Epithelial cell of esophagus (primary cell): ENCODE data around the gene TAS1R3.
A peak's percentile ranks its signal among the peaks of the same experiment; 100 is the strongest.

Experiments
- DNase-seq: peaks from one replicate; pipeline ENCODE4 v3.0.0; 2010; ENCODE audit warnings: low read depth
- H3K4me3 ChIP-seq: 2 replicates; pipeline ENCODE4 v1.5.1; 2011; ENCODE audit warnings: mild to moderate bottlenecking, low read length, control low read depth
- CTCF ChIP-seq: IDR thresholded peaks from 2 replicates; pipeline ENCODE4 v1.5.1; 2011; ENCODE audit warnings: low read depth, mild to moderate bottlenecking, low read length, control low read depth, inconsistent platforms; ENCODE audit not compliant: insufficient read depth; ENCODE audit errors: missing control alignments

Gene TAS1R3

GRCh38 chr1:1317420-1317819 lies 13.7 kb upstream of the TAS1R3 start:
- no peak for DNase-seq
- H3K4me3 ChIP-seq = no peak overlapping the region
- TF ChIP-seq CTCF = no peak

- TF ChIP-seq CTCF = no peak
- peak; percentile 91 for DNase-seq
- no peak overlapping the region for H3K4me3 ChIP-seq
Measured at GRCh38 chr1:1318131-1318652, 12.9 kb upstream of the TAS1R3 start.

- TF ChIP-seq CTCF = no peak
- DNase-seq = no peak
- H3K4me3 ChIP-seq = no peak overlapping the region
Measured at GRCh38 chr1:1318777-1319645, 12.1 kb upstream of the TAS1R3 start.

DNA sequence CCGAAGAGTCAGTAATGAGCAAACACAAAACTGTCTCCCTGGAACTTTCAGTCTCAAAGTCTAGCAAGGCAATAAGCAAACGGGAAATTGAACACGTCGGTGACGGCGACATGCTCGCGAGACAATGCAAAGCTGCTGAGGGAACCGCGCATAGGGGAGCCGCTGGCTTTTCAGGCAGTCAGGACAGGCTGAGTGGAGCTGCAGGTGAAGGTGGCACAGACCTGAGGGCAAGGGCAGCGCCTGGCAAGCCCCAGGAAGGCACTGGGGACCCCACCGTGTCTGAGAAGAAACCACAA lies 11.5 kb upstream of the TAS1R3 start:
- DNase-seq = no peak
- no peak for TF ChIP-seq CTCF
- H3K4me3 ChIP-seq = no peak overlapping the region

GRCh38 chr1:1320666-1321448 lies 10.2 kb upstream of the TAS1R3 start:
- DNase-seq = no peak
- no peak for TF ChIP-seq CTCF
- no peak overlapping the region for H3K4me3 ChIP-seq

- TF ChIP-seq CTCF = no peak
- H3K4me3 ChIP-seq = no peak overlapping the region
- no peak for DNase-seq
Measured at GRCh38 chr1:1321477-1321876, 9.6 kb upstream of the TAS1R3 start.

DNA sequence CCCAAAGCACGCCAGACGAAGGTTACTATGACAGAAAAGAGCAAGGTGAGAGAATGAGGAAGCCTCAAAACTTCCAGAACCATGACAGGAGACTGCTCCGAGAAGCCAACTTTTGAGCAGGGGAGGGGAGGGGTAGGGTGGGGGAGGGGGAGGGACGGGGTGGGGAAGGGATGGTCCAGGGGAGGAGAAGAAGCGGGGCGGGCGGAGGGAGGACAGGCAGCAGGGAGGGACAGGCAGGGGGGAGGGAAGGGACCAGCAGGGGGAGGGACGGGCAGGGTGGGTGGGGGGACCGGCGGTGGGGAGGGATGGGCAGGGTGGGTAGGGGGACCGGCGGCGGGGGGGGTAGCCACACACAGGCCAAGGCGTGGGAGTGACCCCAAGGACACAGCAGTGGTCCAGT lies 8.7 kb upstream of the TAS1R3 start:
- H3K4me3 ChIP-seq = no peak overlapping the region
- no peak for TF ChIP-seq CTCF
- no peak for DNase-seq
